Keratinocyte (primary cell): ENCODE results near the gene CTDSPL. TPM values are rescaled to one million over a fixed set of nuclear protein-coding genes. Genes with fewer than 3 reads are reported as not detected.

Experiments used
- DNase-seq: peaks from one replicate; pipeline ENCODE4 v3.0.0-alpha.2; 2011; ENCODE audit warnings: low read depth, missing footprints, low spot score
- FAIRE-seq: peaks from 2 replicates; lab custom pipeline; 2011; peaks lifted over from hg19 to GRCh38; lab: Jason Lieb, UNC
- H2AFZ ChIP-seq: 2 replicates; pipeline ENCODE4 v1.6.0; 2012; ENCODE audit warnings: low read length, control low read depth, inconsistent platforms; ENCODE audit not compliant: control insufficient read depth
- H3K27ac ChIP-seq: 2 replicates; pipeline ENCODE4 v1.5.1; 2011; ENCODE audit warnings: low read length; ENCODE audit not compliant: control insufficient read depth, insufficient read depth
- H3K27me3 ChIP-seq: 3 replicates; pipeline ENCODE4 v1.6.0; 2011; ENCODE audit warnings: low read length; ENCODE audit not compliant: control insufficient read depth, insufficient read depth; ENCODE audit errors: extremely low read depth
- H3K36me3 ChIP-seq, 2 experiments: 2 replicates in 1 of 2; 3 replicates in 1 of 2; pipeline ENCODE4 v1.5.1; 2011; ENCODE audit warnings: low read length in 2 of 2, mild to moderate bottlenecking in 1 of 2; ENCODE audit not compliant: control insufficient read depth in 2 of 2, insufficient read depth in 2 of 2; ENCODE audit errors: extremely low read depth in 1 of 2
- H3K4me1 ChIP-seq: 3 replicates; pipeline ENCODE4 v1.5.1; 2011; ENCODE audit warnings: low read length; ENCODE audit not compliant: control insufficient read depth, insufficient read depth; ENCODE audit errors: extremely low read depth
- H3K4me2 ChIP-seq: 3 replicates; pipeline ENCODE4 v1.6.0; 2011; ENCODE audit warnings: low read depth, low read length; ENCODE audit not compliant: control insufficient read depth, insufficient read depth; ENCODE audit errors: extremely low read depth
- H3K4me3 ChIP-seq, 3 experiments: fragments of 200-600 bp in 1 of 3; sonication (generic) in 1 of 3; 2 replicates in 2 of 3; 3 replicates in 1 of 3; pipeline ENCODE4 v1.5.1; 2011 to 2016; ENCODE audit warnings: low read length in 3 of 3, mild to moderate bottlenecking in 3 of 3, control low read depth in 2 of 3, inconsistent platforms in 1 of 3, low read depth in 1 of 3, mixed read lengths in 1 of 3, mixed run types in 1 of 3, moderate library complexity in 1 of 3; ENCODE audit not compliant: control insufficient read depth in 2 of 3, insufficient read depth in 2 of 3; ENCODE audit errors: extremely low read depth in 1 of 3
- H3K79me2 ChIP-seq: 2 replicates; pipeline ENCODE4 v1.6.0; 2012; ENCODE audit warnings: low read length; ENCODE audit not compliant: control insufficient read depth, insufficient read depth
- H3K9ac ChIP-seq: 3 replicates; pipeline ENCODE4 v1.6.0; 2011; ENCODE audit warnings: low read length; ENCODE audit not compliant: control insufficient read depth, insufficient read depth; ENCODE audit errors: extremely low read depth
- H3K9me1 ChIP-seq: 3 replicates; pipeline ENCODE4 v1.6.0; 2011; ENCODE audit warnings: low read length; ENCODE audit not compliant: control insufficient read depth, insufficient read depth; ENCODE audit errors: extremely low read depth
- H3K9me3 ChIP-seq: 2 replicates; pipeline ENCODE4 v1.5.1; 2012; ENCODE audit warnings: low read depth, low read length; ENCODE audit not compliant: control insufficient read depth
- H4K20me1 ChIP-seq: 3 replicates; pipeline ENCODE4 v1.6.0; 2011; ENCODE audit warnings: low read length; ENCODE audit not compliant: control insufficient read depth, insufficient read depth; ENCODE audit errors: extremely low read depth
- CTCF ChIP-seq, 3 experiments: IDR thresholded peaks in 1 of 3; conservative IDR thresholded peaks in 1 of 3; optimal IDR thresholded peaks in 1 of 3; 2 replicates in 2 of 3; 3 replicates in 1 of 3; pipeline versions ENCODE3 to v1.5.1; 2011; ENCODE audit warnings: low read length in 3 of 3, mild to moderate bottlenecking in 3 of 3, moderate library complexity in 2 of 3, control low read depth in 1 of 3, inconsistent platforms in 1 of 3; ENCODE audit not compliant: insufficient read depth in 2 of 3; ENCODE audit errors: extremely low read depth in 1 of 3
- EZH2 ChIP-seq: IDR thresholded peaks from one replicate; pipeline ENCODE4 v1.6.1; 2012; ENCODE audit warnings: inconsistent platforms, mild to moderate bottlenecking, low read length, moderate library complexity
- dilution Hi-C: fragments of 300-500 bp; cut with MboI; formaldehyde crosslinking; loops from one replicate; pipeline ENCODE4 v1.7.0; 2020; ENCODE audit warnings: low sequenced_read_pairs; ENCODE audit not compliant: extremely low pct_ligation_motif_present
- polyA plus RNA-seq, 5 experiments: library from polyadenylated mRNA; depleted of rRNA in 3 of 5; stranded (reverse) in 3 of 5; stranded (forward) in 1 of 5; unstranded in 1 of 5; fragments of >200 nt; gene quantifications; 1 replicate in 1 of 5; 2 replicates in 3 of 5; 3 replicates in 1 of 5; pipeline versions ENCODE4 v1.2.1 to v1.2.3, GENCODE V29; 2011 to 2012; ENCODE audit warnings: missing spikeins in 2 of 5, low read depth in 1 of 5, low replicate concordance in 1 of 5

Gene CTDSPL
- polyA plus RNA-seq, 1 donor (not counting 4 experiments of a cell fraction or from before 2014, with no cell fraction given) = 83.2 TPM

- H3K9me1 ChIP-seq = no peaks in the 10 kb centered on the region
- FAIRE-seq (no peak), DNase-seq (no peak)
- H3K4me2 ChIP-seq = peak overlapping the region; percentile 72
- peak overlapping the region in 2 of 3 experiments; percentile 29 to 32 for H3K4me3 ChIP-seq
- H3K9ac ChIP-seq = peak overlapping the region; percentile 69
- dilution Hi-C loops = no loop called here
- H3K27ac ChIP-seq = peak overlapping the region; percentile 96
- peaks cover 35% of the 10 kb centered on the region for H3K79me2 ChIP-seq
- peaks cover 54% of the 10 kb centered on the region for H3K4me1 ChIP-seq
- H3K27me3 ChIP-seq = no peaks in the 10 kb centered on the region
- no peak overlapping the region for H2AFZ ChIP-seq
- TF ChIP-seq CTCF (optimal IDR thresholded peaks at IDR 0.05 in 1 of 3, IDR thresholded peaks at IDR 0.05 in 1 of 3, conservative IDR thresholded peaks at IDR 0.05 in 1 of 3; ENCODE audit: extremely low read depth in 1 of 3, insufficient read depth in 2 of 3, low read length in 3 of 3) (no peak), EZH2 (no peak)
- H4K20me1 ChIP-seq = no peaks in the 10 kb centered on the region
- H3K9me3 ChIP-seq = no peaks in the 10 kb centered on the region
- peaks cover 1 to 4% of the 10 kb centered on the region in 2 experiments for H3K36me3 ChIP-seq
These were observed 82.7 kb downstream of the CTDSPL start for GRCh38 chr3:37944391-37944842.

GRCh38 chr3:37945156-37945806 lies 83.6 kb downstream of the CTDSPL start:
- peak overlapping the region; percentile 72 for H3K4me2 ChIP-seq
- H3K4me3 ChIP-seq = peak overlapping the region in 2 of 3 experiments; percentile 29 to 32
- H3K79me2 ChIP-seq = peaks cover 28% of the 10 kb centered on the region
- peak overlapping the region; percentile 96 for H3K27ac ChIP-seq
- TF ChIP-seq EZH2 = no peak
- TF ChIP-seq CTCF (optimal IDR thresholded peaks at IDR 0.05 in 1 of 3, IDR thresholded peaks at IDR 0.05 in 1 of 3, conservative IDR thresholded peaks at IDR 0.05 in 1 of 3; ENCODE audit: extremely low read depth in 1 of 3, insufficient read depth in 2 of 3, low read length in 3 of 3) = no peak
- H3K9ac ChIP-seq = peak overlapping the region; percentile 69
- dilution Hi-C loops = no loop called here
- peaks cover 1 to 4% of the 10 kb centered on the region in 2 experiments for H3K36me3 ChIP-seq
- no peaks in the 10 kb centered on the region for H3K9me3 ChIP-seq
- no peaks in the 10 kb centered on the region for H3K9me1 ChIP-seq
- DNase-seq (no peak), FAIRE-seq (no peak)
- H3K4me1 ChIP-seq = peaks cover 54% of the 10 kb centered on the region
- H2AFZ ChIP-seq = no peak overlapping the region
- H4K20me1 ChIP-seq = no peaks in the 10 kb centered on the region
- H3K27me3 ChIP-seq = no peaks in the 10 kb centered on the region
